T-cell (primary cell): ENCODE measurements around the gene SMYD2. TPM values are rescaled to one million over a fixed set of nuclear protein-coding genes. Genes with fewer than 3 reads are reported as not detected.

Experiments
- ATAC-seq, 4 experiments: fragments of 200-7000 bp in 3 of 4; fragments of 150-1000 bp in 1 of 4; cut with Tn5 transposase; replicated peaks in 1 of 4; 1 replicate in 3 of 4; 2 replicates in 1 of 4; pipeline ENCODE4 v1.10.0; 2021; ENCODE audit warnings: moderate library complexity in 3 of 4, mild to moderate bottlenecking in 2 of 4, moderate number of reproducible peaks in 1 of 4
- CTCF ChIA-PET, 2 donors: fragments of 300-600 bp; sonication (Branson Sonifier 250); formaldehyde crosslinking; loops; one replicate each; lab custom pipeline; 2022; ENCODE audit warnings: antibody characterized with exemption in 2 of 2; lab: Charles Lee
- POLR2A ChIA-PET, 2 donors: fragments of 300-600 bp; sonication (Branson Sonifier 250); formaldehyde crosslinking; loops; one replicate each; lab custom pipeline; 2022; ENCODE audit warnings: antibody characterized with exemption in 2 of 2; lab: Charles Lee
- DNase-seq, 35 experiments: peaks; one replicate each; pipeline versions ENCODE4 v3.0.0 to v3.0.0-alpha.2; 2013 to 2023
- H3K27ac ChIP-seq: one replicate; pipeline ENCODE4 v1.5.1; 2013; ENCODE audit warnings: low read length
- H3K27me3 ChIP-seq, 2 experiments: replicated peaks in 1 of 2; 1 replicate in 1 of 2; 2 replicates in 1 of 2; pipeline versions ENCODE4 v1.6.1 to v1.7.0; 2013; ENCODE audit warnings: low read length in 1 of 2, mixed read lengths in 1 of 2; ENCODE audit not compliant: control insufficient read depth in 2 of 2, insufficient read depth in 2 of 2; ENCODE audit errors: extremely low read depth in 1 of 2
- H3K36me3 ChIP-seq, 2 donors: 1 replicate in 1 of 2; 2 replicates in 1 of 2; pipeline versions ENCODE4 v1.6.1 to v1.7.0; 2013; ENCODE audit warnings: low read length in 1 of 2; ENCODE audit not compliant: control insufficient read depth in 2 of 2, insufficient read depth in 1 of 2; ENCODE audit errors: extremely low read depth in 1 of 2
- H3K4me1 ChIP-seq, 2 experiments: 1 replicate in 1 of 2; 2 replicates in 1 of 2; pipeline versions ENCODE4 v1.6.1 to v1.7.0; 2013; ENCODE audit warnings: low read length in 2 of 2, mixed read lengths in 1 of 2; ENCODE audit not compliant: insufficient read depth in 2 of 2, control insufficient read depth in 1 of 2; ENCODE audit errors: extremely low read depth in 1 of 2
- H3K4me3 ChIP-seq, 2 donors: 1 replicate in 1 of 2; 2 replicates in 1 of 2; pipeline versions ENCODE4 v1.5.1 to v1.7.0; 2013; ENCODE audit warnings: mild to moderate bottlenecking in 2 of 2, low read length in 1 of 2, moderate library complexity in 1 of 2; ENCODE audit not compliant: control insufficient read depth in 1 of 2; ENCODE audit errors: extremely low read depth in 1 of 2
- H3K9me3 ChIP-seq: 2 replicates; pipeline ENCODE4 v1.7.0; 2013
- H3K27ac Mint-ChIP-seq, 2 donors: one replicate each; pipeline ENCODE4 v1.8.0; 2020 to 2021; ENCODE audit warnings: mild to moderate bottlenecking in 2 of 2, mixed read lengths in 2 of 2
- H3K27me3 Mint-ChIP-seq, 2 donors: one replicate each; pipeline ENCODE4 v1.8.0; 2021 to 2022; ENCODE audit warnings: mixed read lengths in 2 of 2
- H3K36me3 Mint-ChIP-seq: one replicate; pipeline ENCODE4 v1.8.0; 2021; ENCODE audit warnings: mixed read lengths
- H3K4me1 Mint-ChIP-seq, 3 donors: one replicate each; pipeline ENCODE4 v1.8.0; 2020 to 2022; ENCODE audit warnings: mixed read lengths in 3 of 3, mild to moderate bottlenecking in 1 of 3
- H3K4me3 Mint-ChIP-seq, 3 donors: one replicate each; pipeline ENCODE4 v1.8.0; 2020 to 2022; ENCODE audit warnings: mild to moderate bottlenecking in 3 of 3, mixed read lengths in 3 of 3, moderate library complexity in 3 of 3
- H3K9me3 Mint-ChIP-seq, 3 donors: one replicate each; pipeline ENCODE4 v1.8.0; 2020 to 2022; ENCODE audit warnings: mixed read lengths in 3 of 3
- WGBS: methylation state at CpG from one replicate; pipeline ENCODE4 v1.1.5; 2013; ENCODE audit warnings: missing lambda C conversion rate; ENCODE audit not compliant: insufficient coverage; 5-methylcytosine and 5-hydroxymethylcytosine counted together
- total RNA-seq, 35 experiments: library from RNA in 6 of 35; stranded (reverse) in 6 of 35; fragments of 120-200 nt in 1 of 35; gene quantifications; one replicate each; pipeline versions ENCODE4 v1.2.1 to v1.2.4 and lab custom pipeline; 2013 to 2026

Gene SMYD2
- total RNA-seq, 5 donors from 2014 or later (not counting 1 experiment from before 2014, with no cell fraction given), result 27.3 to 35.2 (median 34.4) TPM

GRCh38 chr1:214363386-214363785 is 82.4 kb downstream of the SMYD2 start:
- ATAC-seq, result no peak
- H3K9me3 Mint-ChIP-seq, result no peaks in the 10 kb centered on the region
- DNase-seq, result no peak
- Histone ChIP-seq H3K27me3 (peaks cover 0 to 19% of the 10 kb centered on the region in 2 experiments), H3K27ac (no peak overlapping the region), H3K36me3 (no peaks in the 10 kb centered on the region), H3K9me3 (no peaks in the 10 kb centered on the region), H3K4me3 (no peak overlapping the region), H3K4me1 (no peaks in the 10 kb centered on the region)
- no peaks in the 10 kb centered on the region for H3K36me3 Mint-ChIP-seq
- 29% methylated on average over 1 of the region's 4 CpGs for WGBS
- H3K4me1 Mint-ChIP-seq, result no peaks in the 10 kb centered on the region
- H3K27ac Mint-ChIP-seq, result no peak overlapping the region
- H3K4me3 Mint-ChIP-seq, result no peak overlapping the region
- POLR2A ChIA-PET, result no interaction called here
- CTCF ChIA-PET, result no interaction called here
- peaks cover 46 to 48% of the 10 kb centered on the region in 2 donors for H3K27me3 Mint-ChIP-seq

GRCh38 chr1:214364386-214364785 is 83.4 kb downstream of the SMYD2 start:
- H3K9me3 ChIP-seq, result no peaks in the 10 kb centered on the region
- H3K27ac ChIP-seq, result no peak overlapping the region
- no peak overlapping the region for H3K27ac Mint-ChIP-seq
- no peaks in the 10 kb centered on the region for H3K36me3 Mint-ChIP-seq
- 90% methylated on average over 5 of the region's 12 CpGs for WGBS
- ChIA-PET CTCF (no interaction called here), POLR2A (no interaction called here)
- no peaks in the 10 kb centered on the region for H3K9me3 Mint-ChIP-seq
- H3K4me1 Mint-ChIP-seq, result no peaks in the 10 kb centered on the region
- peaks cover 0 to 19% of the 10 kb centered on the region in 2 experiments for H3K27me3 ChIP-seq
- DNase-seq (no peak), ATAC-seq (no peak)
- no peaks in the 10 kb centered on the region for H3K36me3 ChIP-seq
- H3K4me1 ChIP-seq, result no peaks in the 10 kb centered on the region
- H3K4me3 Mint-ChIP-seq, result no peak overlapping the region
- H3K27me3 Mint-ChIP-seq, result peaks cover 46 to 52% of the 10 kb centered on the region in 2 donors
- no peak overlapping the region for H3K4me3 ChIP-seq

DNA sequence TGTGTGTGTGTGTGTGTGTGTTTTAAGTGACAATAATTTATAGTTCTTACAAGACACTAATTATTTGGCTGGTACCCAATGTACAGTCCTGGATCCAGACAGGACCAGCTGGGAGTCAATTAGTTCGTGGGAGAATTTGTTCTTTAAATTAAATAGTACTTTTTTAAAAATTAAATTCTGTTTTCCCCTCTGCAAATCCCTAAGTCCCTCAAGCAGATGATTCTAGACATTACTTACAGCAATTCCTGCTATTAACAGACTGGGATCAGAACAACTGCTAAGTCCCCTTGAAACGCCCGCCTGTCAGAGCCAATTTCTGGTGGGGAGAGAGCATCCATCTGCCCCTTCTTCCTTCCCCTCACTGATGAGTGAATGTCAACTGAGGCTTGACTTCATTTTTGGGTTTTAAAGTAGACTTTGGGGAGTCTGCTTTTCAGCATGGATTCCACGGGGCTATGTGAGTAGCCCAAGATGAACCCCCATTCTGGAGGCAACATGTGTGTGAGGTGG is 83.9 kb downstream of the SMYD2 start:
- no peak for ATAC-seq

GRCh38 chr1:214367841-214368240 is 86.9 kb downstream of the SMYD2 start:
- H3K27ac ChIP-seq, result no peak overlapping the region
- 93% methylated on average over 2 of the region's 5 CpGs for WGBS
- ChIA-PET CTCF (no interaction called here), POLR2A (no interaction called here)
- H3K4me3 ChIP-seq, result no peak overlapping the region
- no peaks in the 10 kb centered on the region for H3K36me3 ChIP-seq
- peaks cover 0 to 20% of the 10 kb centered on the region in 2 experiments for H3K27me3 ChIP-seq
- Mint-ChIP-seq H3K9me3 (no peaks in the 10 kb centered on the region), H3K27ac (no peak overlapping the region), H3K36me3 (no peaks in the 10 kb centered on the region), H3K4me3 (no peak overlapping the region), H3K4me1 (no peaks in the 10 kb centered on the region), H3K27me3 (peaks cover 29 to 40% of the 10 kb centered on the region in 2 donors)
- H3K4me1 ChIP-seq, result no peaks in the 10 kb centered on the region
- H3K9me3 ChIP-seq, result no peaks in the 10 kb centered on the region
- ATAC-seq (no peak), DNase-seq (no peak)

More for the DNA sequence above, 83.9 kb downstream of the SMYD2 start:
- Histone ChIP-seq H3K27me3 (peaks cover 0 to 18% of the 10 kb centered on the region in 2 experiments), H3K4me1 (no peaks in the 10 kb centered on the region), H3K4me3 (no peak overlapping the region), H3K27ac (no peak overlapping the region), H3K36me3 (no peaks in the 10 kb centered on the region), H3K9me3 (no peaks in the 10 kb centered on the region)
- H3K27ac Mint-ChIP-seq, result no peak overlapping the region
- no peaks in the 10 kb centered on the region for H3K36me3 Mint-ChIP-seq
- POLR2A ChIA-PET, result no interaction called here
- peaks cover 48 to 57% of the 10 kb centered on the region in 2 donors for H3K27me3 Mint-ChIP-seq
- CTCF ChIA-PET, result no interaction called here
- H3K4me1 Mint-ChIP-seq, result no peaks in the 10 kb centered on the region
- DNase-seq, result no peak
- no peak overlapping the region for H3K4me3 Mint-ChIP-seq
- 50% methylated on average over 1 of the region's 4 CpGs for WGBS
- H3K9me3 Mint-ChIP-seq, result no peaks in the 10 kb centered on the region

DNA sequence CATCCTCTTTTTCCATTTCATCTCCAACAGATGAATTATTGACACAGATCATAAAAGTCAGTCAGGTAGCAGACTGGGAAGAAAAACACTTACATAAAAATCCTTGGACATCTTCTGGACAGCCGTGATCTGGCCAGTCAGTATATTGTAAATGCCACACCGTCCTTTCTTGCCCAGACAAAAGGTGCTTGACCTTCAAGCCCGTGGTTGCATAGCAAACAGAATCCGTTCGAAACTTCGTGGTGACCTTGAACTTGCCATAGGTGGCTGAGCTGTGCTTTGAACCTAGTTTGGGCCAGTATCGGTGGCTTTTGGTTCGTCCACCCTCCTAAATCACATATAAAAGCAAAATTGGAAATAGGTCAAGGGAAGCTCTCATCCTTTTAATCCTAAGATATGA is 88.4 kb downstream of the SMYD2 start:
- H3K27ac Mint-ChIP-seq, result no peak overlapping the region
- Histone ChIP-seq H3K4me1 (no peaks in the 10 kb centered on the region), H3K4me3 (no peak overlapping the region), H3K9me3 (no peaks in the 10 kb centered on the region), H3K27ac (no peak overlapping the region), H3K36me3 (no peaks in the 10 kb centered on the region), H3K27me3 (peaks cover 0 to 18% of the 10 kb centered on the region in 2 experiments)
- ATAC-seq (no peak), DNase-seq (no peak)
- CTCF ChIA-PET, result no interaction called here
- peaks cover 22 to 29% of the 10 kb centered on the region in 2 donors for H3K27me3 Mint-ChIP-seq
- H3K36me3 Mint-ChIP-seq, result no peaks in the 10 kb centered on the region
- 89% methylated on average over 6 of the region's 8 CpGs for WGBS
- POLR2A ChIA-PET, result no interaction called here
- H3K9me3 Mint-ChIP-seq, result no peaks in the 10 kb centered on the region
- no peaks in the 10 kb centered on the region for H3K4me1 Mint-ChIP-seq
- no peak overlapping the region for H3K4me3 Mint-ChIP-seq

DNA sequence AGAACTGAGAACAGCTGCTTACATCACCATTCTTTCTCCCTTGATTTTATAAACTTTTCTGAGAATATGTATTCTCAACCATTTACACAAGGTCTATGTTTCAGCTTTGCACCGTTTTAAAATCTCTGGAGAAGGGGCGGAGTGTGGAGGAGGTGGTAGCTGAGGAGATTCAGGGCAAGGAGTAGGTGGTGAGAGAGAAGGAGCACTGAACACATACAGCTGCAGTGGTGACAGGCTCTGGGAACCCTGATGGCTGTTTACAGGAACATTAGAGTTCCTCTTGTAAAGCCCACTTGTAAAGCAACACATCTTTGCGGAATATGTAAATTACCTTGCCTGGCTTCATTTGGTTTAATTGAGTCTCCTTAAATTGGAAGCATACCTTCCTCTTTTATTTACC is 89.7 kb downstream of the SMYD2 start:
- no peak overlapping the region for H3K27ac Mint-ChIP-seq
- no peaks in the 10 kb centered on the region for H3K9me3 Mint-ChIP-seq
- Histone ChIP-seq H3K9me3 (no peaks in the 10 kb centered on the region), H3K4me1 (no peaks in the 10 kb centered on the region), H3K36me3 (no peaks in the 10 kb centered on the region), H3K27ac (no peak overlapping the region), H3K4me3 (no peak overlapping the region), H3K27me3 (peaks cover 0 to 12% of the 10 kb centered on the region in 2 experiments)
- H3K27me3 Mint-ChIP-seq, result peaks cover 19 to 23% of the 10 kb centered on the region in 2 donors
- ChIA-PET POLR2A (no interaction called here), CTCF (no interaction called here)
- ATAC-seq (no peak), DNase-seq (no peak)
- WGBS, result 90% methylated on average over 1 of the region's 3 CpGs
- H3K4me3 Mint-ChIP-seq, result no peak overlapping the region
- H3K4me1 Mint-ChIP-seq, result no peaks in the 10 kb centered on the region
- H3K36me3 Mint-ChIP-seq, result no peaks in the 10 kb centered on the region

- no peaks in the 10 kb centered on the region for H3K4me1 Mint-ChIP-seq
- no peaks in the 10 kb centered on the region for H3K36me3 Mint-ChIP-seq
- no peak for ATAC-seq
- H3K27me3 Mint-ChIP-seq, result peaks cover 10 to 16% of the 10 kb centered on the region in 2 donors
- H3K27ac Mint-ChIP-seq, result no peak overlapping the region
- Histone ChIP-seq H3K9me3 (no peaks in the 10 kb centered on the region), H3K27ac (no peak overlapping the region), H3K4me1 (no peaks in the 10 kb centered on the region), H3K4me3 (no peak overlapping the region), H3K27me3 (peaks cover 0 to 10% of the 10 kb centered on the region in 2 experiments), H3K36me3 (no peaks in the 10 kb centered on the region)
- no peak overlapping the region for H3K4me3 Mint-ChIP-seq
- no peak for DNase-seq
- whole genome bisulfite sequencing, result 100% methylated on average over 1 of the region's 5 CpGs
- POLR2A ChIA-PET, result no interaction called here
- CTCF ChIA-PET, result no interaction called here
- H3K9me3 Mint-ChIP-seq, result no peaks in the 10 kb centered on the region
Measured at GRCh38 chr1:214372092-214372491, 91.1 kb downstream of the SMYD2 start.
